ENCODE measurements around the gene ANP32B.
"Not testable (repeated sequence)": the region's sequence is repeated elsewhere in the genome, so short reads cannot be mapped to it uniquely, and the experiment has no call there.

ANP32B gene

GRCh38 chr9:97982683-97983588, at the start of gene ANP32B:
Gene ANP32B, plus strand, starts transcription at chr9:97983341. Its CDS starts 215 bp downstream, at chr9:97983556.
- peak; percentile 94 to 95 for DNase-seq (ENCODE audit: low read depth in 2 of 2)

- DNase-seq (ENCODE audit: low read depth in 2 of 2) = no peak
These were observed 48.6 kb upstream of the ANP32B start for GRCh38 chr9:97934321-97935115.

- no peak for DNase-seq (ENCODE audit: low read depth in 2 of 2)
These were observed 47.9 kb upstream of the ANP32B start for GRCh38 chr9:97935276-97935675.

GRCh38 chr9:97936998-97937397, 46.1 kb upstream of the ANP32B start:
- no peak for DNase-seq (ENCODE audit: low read depth in 2 of 2)

GRCh38 chr9:97938081-97938644, 45.0 kb upstream of the ANP32B start, which contains the start of gene HEMGN:
Gene HEMGN, minus strand, starts transcription at chr9:97938172. Its CDS starts 36 bp downstream, at chr9:97938136.
- no peak for DNase-seq (ENCODE audit: low read depth in 2 of 2)

GRCh38 chr9:97940233-97940632, 42.9 kb upstream of the ANP32B start:
- no peak for DNase-seq (ENCODE audit: low read depth in 2 of 2)

- DNase-seq (ENCODE audit: low read depth in 2 of 2) = no peak
These were observed 42.4 kb upstream of the ANP32B start for GRCh38 chr9:97940741-97941140.

- no peak for DNase-seq (ENCODE audit: low read depth in 2 of 2)
These were observed 41.8 kb upstream of the ANP32B start for GRCh38 chr9:97941323-97941722.

GRCh38 chr9:97943308-97943855, 39.8 kb upstream of the ANP32B start:
- no peak for DNase-seq (ENCODE audit: low read depth in 2 of 2)

GRCh38 chr9:97944612-97945011, 38.5 kb upstream of the ANP32B start:
- no peak for DNase-seq (ENCODE audit: low read depth in 2 of 2)

GRCh38 chr9:97945470-97945869, 37.7 kb upstream of the ANP32B start:
- DNase-seq (ENCODE audit: low read depth in 2 of 2) = not testable (repeated sequence)

- not testable (repeated sequence) for DNase-seq (ENCODE audit: low read depth in 2 of 2)
These were observed 36.0 kb upstream of the ANP32B start for GRCh38 chr9:97947094-97947493.

- not testable (repeated sequence) for DNase-seq (ENCODE audit: low read depth in 2 of 2)
These were observed 32.3 kb upstream of the ANP32B start for GRCh38 chr9:97950873-97951272.

- peak; percentile 19 to 24 for DNase-seq (ENCODE audit: low read depth in 2 of 2)
These were observed 28.6 kb upstream of the ANP32B start for GRCh38 chr9:97954550-97954989.

GRCh38 chr9:97956331-97956730, 26.8 kb upstream of the ANP32B start:
- no peak for DNase-seq (ENCODE audit: low read depth in 2 of 2)

GRCh38 chr9:97958812-97959511, 24.2 kb upstream of the ANP32B start:
- DNase-seq (ENCODE audit: low read depth in 2 of 2) = no peak

GRCh38 chr9:97959585-97959984, 23.6 kb upstream of the ANP32B start:
- no peak for DNase-seq (ENCODE audit: low read depth in 2 of 2)

- not testable (repeated sequence) for DNase-seq (ENCODE audit: low read depth in 2 of 2)
These were observed 22.3 kb upstream of the ANP32B start for GRCh38 chr9:97960678-97961328.

GRCh38 chr9:97961361-97961760, 21.8 kb upstream of the ANP32B start:
- DNase-seq (ENCODE audit: low read depth in 2 of 2) = no peak

GRCh38 chr9:97962136-97962535, 21.0 kb upstream of the ANP32B start:
- DNase-seq (ENCODE audit: low read depth in 2 of 2) = no peak

GRCh38 chr9:97962575-97962974, 20.6 kb upstream of the ANP32B start:
- no peak for DNase-seq (ENCODE audit: low read depth in 2 of 2)

Data from stimulated activated CD8-positive, alpha-beta memory T cell treated with anti-CD3 and anti-CD28 coated beads, Interleukin-15, amount 100 ng/mL, for 48 hours (primary cell).